NCI-H2107 (cell line): ENCODE measurements around the gene RNF222.

ENCODE experiments used
- DNase-seq: peaks from one replicate; lab custom pipeline; 2025; lab: John Stamatoyannopoulos, UW

RNF222 gene, protein sequence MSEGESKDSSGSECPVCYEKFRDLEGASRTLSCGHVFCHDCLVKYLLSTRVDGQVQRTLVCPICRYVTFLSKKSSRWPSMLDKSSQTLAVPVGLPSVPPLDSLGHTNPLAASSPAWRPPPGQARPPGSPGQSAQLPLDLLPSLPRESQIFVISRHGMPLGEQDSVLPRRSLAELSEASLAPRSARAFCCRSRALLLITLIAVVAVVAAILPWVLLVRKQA

DNA sequence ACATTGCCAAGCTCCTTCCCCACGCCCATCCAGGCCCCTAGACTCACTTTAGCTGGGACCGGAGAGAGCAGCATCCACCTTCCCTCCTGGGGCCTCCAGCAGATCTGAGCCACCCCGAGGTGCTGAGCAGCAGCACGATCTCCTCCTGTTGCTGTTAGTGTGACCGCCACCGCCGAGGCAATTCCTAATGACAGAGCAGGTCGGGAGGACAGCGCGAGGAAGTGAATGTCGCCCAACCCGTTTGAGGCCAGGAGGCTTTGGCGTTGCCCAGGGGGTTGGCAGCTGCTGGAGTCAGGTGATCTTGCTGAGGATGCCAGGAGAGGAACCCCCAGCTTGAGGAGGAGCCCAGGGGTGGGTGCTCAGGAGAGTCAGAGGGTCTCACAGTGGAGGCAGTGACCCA, at the start of gene RNF222:
Gene RNF222 (minus strand): TSS at position 192 of the 400 bp plus-strand sequence. CDS start 4,366 bp downstream, outside the sequence.
- no peak for DNase-seq

DNA sequence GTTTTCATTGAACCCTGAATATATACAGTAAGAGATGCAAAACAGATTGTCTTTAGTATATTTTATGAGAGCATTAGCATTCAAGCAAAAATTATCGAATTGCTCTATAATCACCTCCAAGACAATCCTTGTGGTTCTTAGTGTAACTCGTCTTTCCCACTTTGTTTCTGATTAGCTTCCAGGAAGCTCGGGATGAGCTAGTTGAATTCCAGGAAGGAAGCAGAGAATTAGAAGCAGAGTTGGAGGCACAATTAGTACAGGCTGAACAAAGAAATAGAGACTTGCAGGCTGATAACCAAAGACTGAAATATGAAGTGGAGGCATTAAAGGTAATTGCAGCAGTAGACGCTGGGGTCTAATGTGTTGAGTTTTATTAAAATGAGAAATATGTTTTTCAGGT, 47.9 kb upstream of the RNF222 start:
- no peak for DNase-seq

DNA sequence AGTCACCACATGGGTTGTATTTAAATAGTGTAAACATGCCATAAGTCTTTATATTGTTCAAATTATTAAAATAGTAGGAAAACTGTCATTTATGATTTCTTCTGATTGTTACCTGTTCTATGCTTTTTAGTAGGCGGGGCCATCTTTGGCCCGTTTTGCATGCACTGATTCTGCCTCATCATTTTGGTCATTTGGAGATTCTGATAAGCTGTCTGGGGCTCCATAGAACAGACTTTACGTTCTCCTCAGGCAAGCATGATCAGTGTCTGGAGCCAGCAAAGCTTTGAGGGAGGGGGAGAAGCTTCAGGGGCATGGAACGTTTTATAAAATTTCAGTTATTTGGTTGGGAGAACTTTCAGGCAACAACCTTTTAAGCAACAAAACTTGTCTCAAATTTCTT, 46.9 kb upstream of the RNF222 start:
- DNase-seq, result no peak

DNA sequence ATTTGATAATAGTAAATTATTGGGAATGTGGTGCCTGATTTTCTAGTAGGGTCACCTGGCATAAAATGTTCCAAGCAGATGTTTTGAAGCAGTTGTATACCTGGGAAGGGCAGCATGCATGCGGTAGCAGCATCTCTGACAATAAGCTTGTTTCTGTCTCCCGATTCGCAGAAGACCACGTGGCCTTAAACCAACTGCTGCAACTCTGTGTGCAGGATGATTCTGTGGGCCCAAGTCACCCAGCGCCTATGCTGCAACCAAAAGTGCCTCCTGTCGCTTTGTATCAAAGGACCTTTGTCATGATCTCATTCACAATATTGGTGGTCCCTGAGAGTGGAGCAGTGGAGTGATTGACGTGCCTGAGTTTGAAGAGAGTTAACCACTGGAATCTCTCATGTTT, 46.1 kb upstream of the RNF222 start:
- DNase-seq, result no peak

DNA sequence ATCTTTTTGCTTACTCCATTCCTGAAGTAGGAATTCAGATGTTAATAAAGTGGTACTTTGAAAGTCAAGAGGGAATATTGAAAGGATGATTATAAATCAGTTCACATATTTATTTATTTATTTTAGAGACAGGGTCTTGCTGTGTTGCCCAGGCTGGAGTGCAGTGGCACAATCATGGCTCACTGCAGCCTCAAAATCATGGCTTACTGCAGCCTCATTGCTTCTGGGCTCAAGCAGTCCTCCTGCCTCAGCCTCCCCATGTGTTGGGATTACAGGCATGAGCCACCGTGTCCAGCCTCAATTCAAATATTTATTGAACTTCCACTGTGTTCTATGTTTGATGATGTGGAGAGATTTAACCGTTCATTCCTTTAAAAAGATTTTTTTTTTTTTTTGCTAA, 44.7 kb upstream of the RNF222 start:
- DNase-seq, result no peak

DNA sequence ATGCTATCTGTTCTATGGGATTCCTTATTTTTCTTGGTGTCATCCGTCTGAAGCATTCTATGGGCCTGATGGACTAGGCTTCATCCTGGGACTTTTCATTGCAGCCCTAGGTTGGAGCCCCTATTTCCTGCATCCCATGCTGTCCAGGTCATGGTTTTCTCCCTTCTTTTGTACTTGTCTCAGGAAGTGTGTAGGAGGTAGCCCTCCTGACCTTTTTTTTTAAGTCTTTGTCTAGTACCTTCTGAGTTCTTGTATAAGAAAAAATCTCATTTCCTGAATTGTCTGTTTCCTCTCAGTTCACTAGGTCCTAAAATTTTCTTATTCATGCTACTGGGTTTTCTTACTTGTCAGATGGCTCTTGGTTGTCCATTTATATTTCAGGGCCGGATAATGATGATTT, 44.1 kb upstream of the RNF222 start:
- DNase-seq, result no peak

DNA sequence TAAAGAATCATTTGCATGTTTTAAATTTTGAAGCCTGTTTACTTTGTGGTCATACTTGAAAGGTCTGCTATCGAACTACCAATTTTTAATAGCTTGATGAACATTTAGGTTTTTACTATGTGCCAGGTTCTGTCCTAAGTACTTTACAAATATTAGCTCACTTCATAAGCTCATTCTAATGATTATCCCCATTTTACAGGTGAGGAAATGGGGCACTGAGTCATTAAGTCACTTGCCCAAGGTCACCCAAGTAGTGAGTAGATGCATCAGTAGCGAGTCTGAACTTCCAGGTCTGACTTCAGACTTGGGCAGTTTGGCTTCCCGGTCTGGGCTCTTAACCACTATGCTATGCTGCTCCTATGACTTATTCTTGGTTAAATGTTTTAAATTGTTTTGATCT, 42.1 kb upstream of the RNF222 start:
- no peak for DNase-seq

DNA sequence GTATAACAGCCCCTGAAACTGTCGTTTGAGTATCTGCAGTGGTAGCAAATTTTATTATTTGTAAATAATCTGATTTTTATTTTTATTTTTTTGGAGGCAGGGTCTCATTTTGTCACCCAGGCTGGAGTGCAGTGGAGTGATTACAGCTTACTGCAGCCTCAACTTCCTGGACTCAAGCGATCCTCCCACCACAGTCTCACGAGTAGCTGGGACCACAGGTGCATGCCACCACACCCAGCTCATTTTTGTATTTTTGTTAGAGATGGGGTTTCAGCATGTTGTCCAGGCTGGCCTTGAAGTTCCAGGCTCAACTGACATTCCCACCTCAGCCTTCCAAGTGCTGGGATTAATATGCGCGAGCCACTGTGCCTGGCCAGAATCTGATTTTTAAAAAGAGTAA, 40.8 kb upstream of the RNF222 start:
- no peak for DNase-seq

DNA sequence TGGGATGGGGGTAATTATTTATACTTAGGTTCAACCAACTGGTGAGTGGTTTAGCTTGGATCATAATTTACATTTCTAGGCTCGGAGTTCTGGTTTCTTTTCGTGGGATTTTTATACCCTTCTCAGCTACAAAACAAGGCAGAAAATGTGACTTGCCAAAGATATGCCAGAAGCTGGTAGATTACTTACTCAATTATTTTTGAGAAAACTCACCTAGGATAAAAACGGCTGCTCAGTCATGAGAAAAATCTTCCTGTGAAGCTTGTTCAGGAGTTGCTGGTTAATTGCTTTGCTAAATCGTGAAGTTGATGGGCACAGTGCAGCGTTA, 39.2 kb upstream of the RNF222 start:
- no peak for DNase-seq

DNA sequence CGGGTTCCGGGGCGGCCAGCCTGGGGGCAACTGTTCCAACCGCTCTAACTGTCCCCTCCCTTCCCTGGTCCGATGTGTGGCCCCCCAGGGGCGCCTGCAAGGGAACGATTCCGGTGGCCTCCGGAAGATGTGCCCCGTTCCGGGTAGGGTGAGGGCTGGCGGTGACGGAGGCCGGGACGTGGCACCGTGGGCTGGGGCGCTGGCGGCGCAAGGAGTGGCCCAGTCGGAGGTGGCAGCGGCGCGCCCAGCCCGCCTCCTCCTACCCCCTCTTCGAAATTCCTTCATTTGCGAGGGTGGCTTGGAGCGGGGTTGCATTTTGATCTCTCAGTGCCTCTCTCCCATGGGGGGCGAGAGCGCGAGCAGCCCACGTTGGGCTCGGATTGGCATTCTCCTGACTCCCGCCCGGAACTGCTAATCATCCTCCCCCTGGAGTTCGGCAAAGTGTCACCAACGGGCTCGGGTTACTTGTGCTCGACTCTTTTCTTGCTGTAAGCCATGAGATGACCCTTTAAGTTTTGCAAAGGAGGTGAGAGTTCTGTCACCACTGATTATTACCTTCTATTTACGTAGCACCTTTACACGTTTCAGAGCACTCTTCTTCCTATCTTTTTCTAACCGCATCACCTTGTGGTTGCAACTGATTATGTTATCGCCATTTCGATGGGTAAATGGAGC, 38.7 kb upstream of the RNF222 start:
- DNase-seq, result no peak

DNA sequence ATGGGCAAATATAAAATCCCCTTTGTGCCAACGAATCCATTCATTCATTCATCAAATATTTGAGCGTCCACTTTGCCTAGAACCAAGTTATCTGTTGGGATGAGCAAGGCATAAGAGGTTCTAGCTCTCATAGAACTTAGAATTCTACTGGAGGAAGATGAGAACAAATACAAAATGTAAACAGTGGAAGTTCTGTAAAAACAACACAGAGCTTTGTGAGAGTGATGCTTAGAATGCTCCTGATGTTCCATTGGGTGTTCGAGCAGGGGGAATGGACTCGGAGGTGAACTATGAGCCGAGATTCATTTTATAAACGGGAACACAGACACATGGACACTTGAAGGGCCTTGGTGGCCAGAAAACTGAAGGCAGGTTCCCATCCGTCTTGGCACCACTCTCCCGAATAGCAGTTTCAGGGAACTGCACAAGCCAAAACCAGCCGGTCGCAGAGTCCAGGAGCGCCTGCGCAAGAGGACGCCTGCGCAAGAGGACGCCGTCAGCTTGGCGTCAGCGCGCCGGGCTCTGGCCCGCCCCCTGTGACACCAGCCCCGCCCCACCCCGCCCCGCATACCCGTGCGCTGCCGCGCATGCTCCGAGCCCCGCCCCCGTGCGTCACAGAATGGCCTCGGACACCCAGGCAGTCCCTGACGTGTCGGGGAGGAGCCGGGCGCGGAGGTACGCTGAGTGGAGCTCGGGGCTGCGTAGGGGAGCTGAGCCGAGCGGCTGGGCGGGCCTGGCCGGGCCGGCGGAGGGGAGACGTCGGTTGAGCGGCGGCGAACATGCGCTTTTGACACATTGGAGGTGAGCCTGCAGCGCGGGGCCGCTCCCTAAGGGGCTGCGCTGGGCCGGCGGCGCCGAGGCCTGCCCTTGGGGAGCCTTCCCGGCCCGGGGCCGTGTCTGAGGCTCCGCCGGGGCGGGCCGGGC, 37.9 kb upstream of the RNF222 start, which contains the start of gene NDEL1:
Gene NDEL1 (plus strand): TSS at position 640 of the 924 bp plus-strand sequence. CDS start 8,388 bp downstream, outside the sequence.
- peak; percentile 79 for DNase-seq

DNA sequence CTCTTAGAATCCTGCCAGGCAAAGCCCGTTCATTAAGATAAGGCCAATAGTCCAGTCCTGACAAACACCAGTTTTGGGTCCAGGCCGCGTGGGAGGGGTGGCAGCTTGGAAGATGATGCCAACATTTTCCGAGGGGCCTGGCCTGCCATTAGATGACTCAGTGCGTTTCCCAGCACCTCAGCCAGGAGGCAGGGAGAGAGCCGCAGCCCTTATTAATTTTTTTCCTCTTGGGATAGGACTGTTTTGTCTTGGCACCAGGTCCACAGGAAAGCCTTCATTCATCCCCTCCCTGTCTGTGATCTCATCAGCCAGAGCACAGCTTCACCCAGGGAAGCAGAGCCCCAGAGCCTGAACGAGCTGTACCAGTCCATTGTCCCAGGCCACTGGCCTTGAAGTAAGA, 33.3 kb upstream of the RNF222 start:
- DNase-seq, result no peak

DNA sequence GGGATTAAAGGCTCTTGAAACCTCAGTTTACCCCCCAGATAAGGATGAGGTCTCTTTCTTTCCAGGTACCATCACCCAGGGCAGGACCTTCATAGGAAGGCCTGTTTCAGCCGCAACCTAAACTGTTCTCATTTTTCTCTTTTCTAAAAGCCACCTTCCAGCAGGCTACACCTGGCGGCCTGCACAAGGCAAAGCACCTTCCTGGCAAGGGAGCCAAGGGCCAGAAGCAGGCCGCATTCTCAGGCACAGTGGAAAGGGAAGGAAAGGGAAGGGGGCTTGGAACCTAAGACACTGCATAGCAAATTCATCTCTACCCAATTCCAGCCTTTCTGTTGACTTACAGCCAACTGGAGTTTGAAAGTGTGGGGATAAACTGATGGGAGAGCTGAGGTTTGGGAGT, 29.2 kb upstream of the RNF222 start:
- no peak for DNase-seq

DNA sequence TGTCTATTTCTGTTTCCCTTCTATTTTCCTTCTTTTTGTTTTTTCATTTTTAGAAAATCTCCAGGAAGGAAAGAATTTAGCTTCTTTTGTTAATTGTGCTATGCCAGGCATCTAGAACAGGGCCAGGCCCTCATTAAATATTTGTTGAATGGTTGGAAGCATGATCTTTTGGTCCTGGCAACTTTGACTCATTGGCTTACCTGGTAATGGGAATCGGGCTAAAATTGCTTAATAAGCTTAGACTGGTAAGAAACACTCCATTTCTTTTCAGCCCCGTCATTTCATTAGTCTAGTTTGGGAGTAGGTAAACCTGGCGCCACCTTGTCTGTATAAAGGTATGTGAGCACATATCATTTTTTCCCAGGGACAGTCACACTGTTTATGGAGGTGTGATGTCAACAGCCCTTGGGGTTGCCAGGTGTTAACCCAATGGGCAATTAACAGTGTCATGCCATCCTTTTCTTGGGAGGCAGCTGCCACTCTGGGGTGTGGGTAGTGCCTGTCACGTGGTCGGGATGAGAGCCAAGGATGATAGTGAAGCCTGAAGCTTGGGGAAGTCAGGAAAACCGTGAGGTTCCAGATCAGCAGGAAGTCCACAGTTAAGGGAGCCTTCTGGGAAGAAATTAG, 28.6 kb upstream of the RNF222 start:
- DNase-seq, result no peak

DNA sequence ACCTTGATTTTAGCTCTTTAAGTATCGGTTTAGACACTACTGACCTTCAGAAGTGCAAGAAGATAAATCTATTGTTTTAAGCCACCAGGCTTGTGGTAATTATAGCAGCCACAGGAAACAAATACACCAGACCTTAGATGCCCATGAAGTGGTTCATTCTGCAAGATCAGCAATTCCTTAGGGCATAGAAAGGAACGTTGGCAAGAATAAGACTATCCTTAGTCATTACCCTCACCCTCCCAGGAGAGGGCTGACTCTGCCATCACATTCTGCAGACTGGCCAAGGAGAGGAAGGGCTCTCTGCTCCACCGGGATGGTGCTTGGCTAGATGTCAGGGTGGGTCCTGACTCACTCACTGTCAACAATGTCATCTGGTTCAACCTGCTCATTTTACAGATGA, 23.9 kb upstream of the RNF222 start:
- no peak for DNase-seq

DNA sequence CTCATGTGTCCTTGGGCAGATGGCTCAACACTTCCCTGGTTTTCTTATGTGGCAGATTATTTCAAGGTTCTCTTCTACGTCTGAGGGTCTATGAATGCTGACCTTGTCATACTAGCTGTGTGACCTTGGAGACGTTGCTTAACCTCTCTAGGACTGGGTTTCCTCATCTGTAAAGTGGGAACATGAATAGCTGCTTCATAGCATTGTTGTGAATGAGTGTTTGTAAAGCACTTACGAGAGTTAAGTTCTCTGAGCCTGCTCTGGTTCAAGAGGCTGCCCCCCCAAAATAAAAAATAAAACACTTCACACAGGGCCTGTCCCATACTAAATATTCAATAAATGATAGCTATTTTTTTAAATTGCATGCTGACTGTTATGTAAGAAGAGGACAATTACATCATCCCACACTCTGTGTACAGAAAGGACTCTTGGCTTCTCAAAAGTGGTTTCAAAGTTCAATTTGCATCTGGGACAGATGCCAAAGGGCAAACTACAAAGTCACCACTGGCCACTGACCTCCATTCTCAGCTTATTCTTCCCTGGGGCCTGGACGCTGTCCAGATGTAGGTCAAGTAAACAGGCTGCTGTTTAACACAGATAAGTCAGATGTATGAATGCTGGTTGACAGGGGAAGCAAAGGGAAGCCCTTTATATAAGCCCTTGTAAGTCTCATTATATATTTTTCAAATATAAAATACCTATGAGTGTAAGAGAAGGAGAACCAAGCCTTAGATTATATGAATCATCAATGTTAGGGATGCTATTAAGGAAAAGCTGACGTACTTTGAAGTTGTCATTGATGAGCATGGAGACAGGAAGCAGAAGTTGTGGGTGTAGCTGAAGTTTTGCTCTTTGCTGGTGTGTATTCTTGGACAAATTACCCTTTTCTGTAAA, 22.7 kb upstream of the RNF222 start:
- no peak for DNase-seq

DNA sequence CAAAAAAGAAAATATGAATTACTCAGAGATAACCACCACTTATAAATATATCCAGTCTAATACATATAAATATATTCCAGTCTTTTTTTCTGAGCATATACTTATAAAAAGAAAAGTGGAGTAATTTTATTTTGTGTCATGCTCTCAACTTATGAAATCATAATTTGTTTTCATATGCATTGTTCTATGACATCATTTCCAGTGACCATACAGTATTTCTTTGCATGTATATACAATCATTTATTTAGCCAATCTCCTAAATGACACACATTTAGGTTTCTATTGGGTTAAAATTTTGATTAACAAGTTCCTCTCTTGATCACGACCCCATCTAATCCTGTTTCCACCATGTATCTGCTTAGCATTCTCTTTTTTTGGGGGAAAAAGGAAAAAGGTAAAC, 21.7 kb upstream of the RNF222 start:
- DNase-seq, result no peak

DNA sequence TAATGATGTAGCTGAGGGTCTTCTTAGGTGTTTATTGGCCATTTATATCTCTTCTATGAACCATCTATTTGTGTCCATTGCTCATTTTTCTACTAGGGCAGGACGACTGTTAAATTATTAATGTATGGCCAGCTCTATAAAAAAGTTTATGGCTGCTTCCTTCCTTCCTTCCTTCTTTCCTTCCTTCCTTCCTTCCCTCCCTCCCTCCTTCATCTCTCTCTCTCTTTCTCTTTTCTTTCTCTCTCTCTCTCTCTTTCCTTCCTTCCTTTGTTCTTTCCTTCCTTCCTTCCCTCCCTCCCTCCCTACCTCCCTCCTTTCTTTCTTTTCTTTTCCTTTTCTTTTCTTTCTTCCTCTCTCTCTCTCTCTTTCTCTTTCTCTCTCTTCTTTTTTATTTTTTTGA, 20.8 kb upstream of the RNF222 start:
- DNase-seq, result no peak

DNA sequence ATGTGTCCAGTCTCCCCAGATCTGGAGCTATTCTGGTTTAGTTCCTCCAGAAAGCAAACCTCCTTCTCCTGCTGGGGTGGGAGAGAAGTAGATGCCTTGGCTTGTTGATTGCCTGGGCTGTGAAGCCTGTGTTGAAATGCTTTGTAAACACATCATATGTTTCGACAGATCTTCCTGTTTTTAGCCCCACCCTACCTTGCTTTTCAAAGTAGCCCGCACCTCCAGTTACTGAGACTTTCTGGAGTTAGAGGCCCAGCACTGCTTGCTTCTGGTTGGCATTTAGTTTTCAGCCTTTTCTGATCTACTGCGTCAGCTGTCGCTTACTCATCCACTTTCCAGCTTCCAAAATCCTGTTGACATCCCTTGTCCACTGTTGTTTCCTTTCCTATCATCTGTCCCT, 20.2 kb upstream of the RNF222 start:
- DNase-seq, result no peak

DNA sequence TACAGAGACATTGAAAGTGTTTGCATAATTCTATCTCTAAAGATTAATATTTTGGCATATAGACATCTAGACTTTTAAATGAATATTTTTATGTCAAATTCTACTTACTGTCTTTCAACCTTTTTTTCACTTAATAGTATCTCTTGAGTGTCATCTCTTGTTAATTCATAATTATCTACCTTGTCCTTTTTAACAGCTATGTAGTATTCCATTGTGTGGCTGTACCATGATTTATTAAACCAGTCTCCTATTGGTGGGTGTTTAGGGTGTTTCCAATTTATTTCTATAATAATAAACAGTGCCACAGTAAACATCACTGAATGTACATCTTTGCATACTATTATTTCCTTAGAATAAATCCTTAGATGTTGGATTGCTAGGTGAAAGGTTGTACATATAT, 16.3 kb upstream of the RNF222 start:
- no peak for DNase-seq

DNA sequence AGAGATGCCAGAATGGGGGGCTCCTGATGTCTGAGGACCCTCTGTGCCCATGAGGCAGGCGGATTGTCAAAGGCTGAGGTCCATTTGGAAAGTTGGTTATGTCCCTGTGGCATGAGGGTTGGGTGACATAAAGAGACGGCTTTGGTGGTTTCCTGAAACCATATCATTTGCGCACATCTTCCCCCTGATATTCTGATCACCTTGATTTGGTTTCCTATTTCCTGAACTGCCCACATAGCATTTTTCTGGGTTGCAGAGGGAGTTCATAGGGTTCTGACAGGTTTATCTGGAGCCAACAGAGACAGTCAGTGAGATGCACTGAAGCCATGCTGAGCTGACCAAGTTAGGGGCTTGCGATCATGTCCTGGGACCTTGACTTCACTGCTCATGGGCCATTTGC, 15.7 kb upstream of the RNF222 start:
- no peak for DNase-seq

DNA sequence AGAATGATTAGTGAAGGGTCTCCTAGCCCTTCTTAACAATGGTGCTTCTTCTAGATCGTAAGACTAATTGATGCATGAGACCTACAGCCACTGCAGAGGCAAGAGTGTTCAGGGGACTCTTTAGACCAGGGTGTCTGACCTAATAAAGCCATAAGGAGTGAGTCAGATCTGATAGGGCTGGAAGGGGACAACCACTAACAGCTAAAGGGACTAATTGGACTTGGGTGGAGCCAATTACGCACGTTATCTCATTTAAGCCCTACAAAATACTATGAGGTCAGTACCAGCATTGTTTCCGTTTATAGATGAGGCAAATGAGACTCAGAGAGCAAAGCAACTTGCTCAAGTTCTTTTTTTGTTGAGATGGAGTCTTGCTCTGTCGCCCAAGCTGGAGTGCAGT, 14.5 kb upstream of the RNF222 start:
- no peak for DNase-seq
